HS-5 (cell line): ENCODE data around the gene TAPBP.

Experiments used
- DNase-seq: peaks from one replicate; pipeline ENCODE4 v3.0.0-alpha.2; 2012; ENCODE audit warnings: low read depth

Gene TAPBP

GRCh38 chr6:33319939-33320314, 6.0 kb upstream of the TAPBP start:
- DNase-seq = no peak

GRCh38 chr6:33318426-33319073, 4.7 kb upstream of the TAPBP start:
- DNase-seq = no peak

- peak; percentile 99 for DNase-seq
Observed at GRCh38 chr6:33317669-33318425, 4.0 kb upstream of the TAPBP start, which contains the start of gene ZBTB22. ZBTB22 (minus strand) TSS chr6:33317744; CDS start chr6:33316916, 828 bp downstream.

GRCh38 chr6:33317419-33317668, 3.5 kb upstream of the TAPBP start:
- DNase-seq = no peak

- DNase-seq = no peak
Observed at GRCh38 chr6:33316603-33317418, 2.9 kb upstream of the TAPBP start.

GRCh38 chr6:33315793-33316602, 2.1 kb upstream of the TAPBP start:
- no peak for DNase-seq

- no peak for DNase-seq
Observed at GRCh38 chr6:33314943-33315792, 1.3 kb upstream of the TAPBP start.

GRCh38 chr6:33314515-33314942, 651 bp upstream of the TAPBP start:
- peak; percentile 56 for DNase-seq

GRCh38 chr6:33313105-33313708, 671 bp downstream of the TAPBP start:
- DNase-seq = no peak

GRCh38 chr6:33312361-33313104, 1.3 kb downstream of the TAPBP start:
- DNase-seq = no peak

- DNase-seq = no peak
Observed at GRCh38 chr6:33306356-33306755, 7.5 kb downstream of the TAPBP start.

- no peak for DNase-seq
Observed at GRCh38 chr6:33305052-33305451, 8.8 kb downstream of the TAPBP start.

- DNase-seq = no peak
Observed at GRCh38 chr6:33304216-33304615, 9.7 kb downstream of the TAPBP start.

- no peak for DNase-seq
Observed at GRCh38 chr6:33301877-33302276, 12.0 kb downstream of the TAPBP start.

GRCh38 chr6:33299237-33299944, 14.5 kb downstream of the TAPBP start:
- DNase-seq = peak; percentile 68

GRCh38 chr6:33298773-33299236, 15.1 kb downstream of the TAPBP start, which contains the start of gene RGL2:
RGL2 (minus strand) TSS chr6:33298942; CDS start chr6:33298610, 332 bp downstream.
- no peak for DNase-seq

- DNase-seq = peak; percentile 63
Observed at GRCh38 chr6:33297956-33298772, 15.7 kb downstream of the TAPBP start.

- DNase-seq = no peak
Observed at GRCh38 chr6:33297406-33297955, 16.4 kb downstream of the TAPBP start.
